Astrocyte of the spinal cord (primary cell): Measurements from ENCODE around the gene ETS2.

Source experiments
- DNase-seq: peaks from one replicate; pipeline ENCODE4 v3.0.0; 2011; ENCODE audit warnings: low read depth, low spot score
- H3K4me3 ChIP-seq: 2 replicates; pipeline ENCODE4 v1.5.1; 2011; ENCODE audit warnings: low read depth, mild to moderate bottlenecking, low read length, moderate library complexity
- in situ Hi-C: cut with HindIII; loops from 2 replicates; pipeline ENCODE4 v1.10.0; 2017; ENCODE audit warnings: low sequenced_read_pairs
- TF ChIP-seq, protein P1 (sequence below): IDR thresholded peaks from 2 replicates; pipeline ENCODE4 v1.5.1; 2012; ENCODE audit warnings: low read depth, mild to moderate bottlenecking, low read length, inconsistent platforms

The ETS2 gene

DNA sequence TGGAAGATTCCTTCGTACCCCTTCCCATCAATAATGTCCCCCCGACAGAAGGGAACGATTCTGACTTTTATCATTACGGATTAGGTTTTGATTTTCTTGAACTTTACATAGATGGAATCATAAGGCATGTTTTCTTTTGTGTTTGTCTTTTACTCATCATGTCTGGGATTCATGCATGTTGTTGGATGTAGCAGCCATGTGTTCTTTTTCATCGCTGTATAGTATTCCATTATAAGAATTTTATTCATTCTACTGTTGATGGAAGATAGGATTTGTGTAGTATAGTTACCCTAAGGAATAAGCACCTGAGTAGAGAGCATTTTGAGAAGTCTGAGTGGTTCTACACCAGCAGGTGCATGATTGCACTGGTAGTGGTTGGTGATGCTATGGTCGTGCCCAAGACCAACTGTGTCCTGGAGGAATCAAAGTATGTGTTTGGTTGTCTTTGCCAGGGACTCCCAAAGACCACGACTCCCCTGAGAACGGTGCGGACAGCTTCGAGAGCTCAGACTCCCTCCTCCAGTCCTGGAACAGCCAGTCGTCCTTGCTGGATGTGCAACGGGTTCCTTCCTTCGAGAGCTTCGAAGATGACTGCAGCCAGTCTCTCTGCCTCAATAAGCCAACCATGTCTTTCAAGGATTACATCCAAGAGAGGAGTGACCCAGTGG lies 13.5 kb downstream of the ETS2 start:
- no peak for DNase-seq
- in situ Hi-C loops, result loop anchor here (25.0 kb wide), 1 partner anchor 118 kb away; no protein-coding TSS in a partner anchor
- no peak overlapping the region for H3K4me3 ChIP-seq
- TF ChIP-seq, protein P1, sequence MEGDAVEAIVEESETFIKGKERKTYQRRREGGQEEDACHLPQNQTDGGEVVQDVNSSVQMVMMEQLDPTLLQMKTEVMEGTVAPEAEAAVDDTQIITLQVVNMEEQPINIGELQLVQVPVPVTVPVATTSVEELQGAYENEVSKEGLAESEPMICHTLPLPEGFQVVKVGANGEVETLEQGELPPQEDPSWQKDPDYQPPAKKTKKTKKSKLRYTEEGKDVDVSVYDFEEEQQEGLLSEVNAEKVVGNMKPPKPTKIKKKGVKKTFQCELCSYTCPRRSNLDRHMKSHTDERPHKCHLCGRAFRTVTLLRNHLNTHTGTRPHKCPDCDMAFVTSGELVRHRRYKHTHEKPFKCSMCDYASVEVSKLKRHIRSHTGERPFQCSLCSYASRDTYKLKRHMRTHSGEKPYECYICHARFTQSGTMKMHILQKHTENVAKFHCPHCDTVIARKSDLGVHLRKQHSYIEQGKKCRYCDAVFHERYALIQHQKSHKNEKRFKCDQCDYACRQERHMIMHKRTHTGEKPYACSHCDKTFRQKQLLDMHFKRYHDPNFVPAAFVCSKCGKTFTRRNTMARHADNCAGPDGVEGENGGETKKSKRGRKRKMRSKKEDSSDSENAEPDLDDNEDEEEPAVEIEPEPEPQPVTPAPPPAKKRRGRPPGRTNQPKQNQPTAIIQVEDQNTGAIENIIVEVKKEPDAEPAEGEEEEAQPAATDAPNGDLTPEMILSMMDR, result no peak

DNA sequence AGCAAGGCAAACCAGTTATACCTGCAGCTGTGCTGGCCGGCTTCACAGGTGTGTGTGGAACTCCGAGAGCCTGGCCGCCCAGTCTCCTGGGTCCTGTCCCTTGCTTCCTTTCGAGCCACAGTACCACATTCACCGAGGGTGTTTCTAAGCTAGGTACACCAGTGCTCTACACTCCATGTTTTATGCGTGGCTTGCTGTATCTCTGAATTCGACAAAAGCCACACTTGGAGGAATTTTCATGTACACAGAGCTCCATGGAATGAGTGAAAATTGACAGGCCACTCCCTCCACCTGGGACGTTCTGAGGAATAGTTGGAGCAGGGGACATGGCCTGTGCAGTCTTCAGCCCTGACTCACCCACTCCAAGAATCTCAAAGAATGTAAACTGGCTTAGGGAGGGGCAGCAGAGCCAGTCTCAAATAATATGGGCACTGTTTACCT lies 14.0 kb downstream of the ETS2 start:
- no peak overlapping the region for H3K4me3 ChIP-seq
- TF ChIP-seq, protein P1, result no peak
- peak; percentile 61 for DNase-seq
- in situ Hi-C loops, result loop anchor here (25.0 kb wide), 1 partner anchor 118 kb away; no protein-coding TSS in a partner anchor

DNA sequence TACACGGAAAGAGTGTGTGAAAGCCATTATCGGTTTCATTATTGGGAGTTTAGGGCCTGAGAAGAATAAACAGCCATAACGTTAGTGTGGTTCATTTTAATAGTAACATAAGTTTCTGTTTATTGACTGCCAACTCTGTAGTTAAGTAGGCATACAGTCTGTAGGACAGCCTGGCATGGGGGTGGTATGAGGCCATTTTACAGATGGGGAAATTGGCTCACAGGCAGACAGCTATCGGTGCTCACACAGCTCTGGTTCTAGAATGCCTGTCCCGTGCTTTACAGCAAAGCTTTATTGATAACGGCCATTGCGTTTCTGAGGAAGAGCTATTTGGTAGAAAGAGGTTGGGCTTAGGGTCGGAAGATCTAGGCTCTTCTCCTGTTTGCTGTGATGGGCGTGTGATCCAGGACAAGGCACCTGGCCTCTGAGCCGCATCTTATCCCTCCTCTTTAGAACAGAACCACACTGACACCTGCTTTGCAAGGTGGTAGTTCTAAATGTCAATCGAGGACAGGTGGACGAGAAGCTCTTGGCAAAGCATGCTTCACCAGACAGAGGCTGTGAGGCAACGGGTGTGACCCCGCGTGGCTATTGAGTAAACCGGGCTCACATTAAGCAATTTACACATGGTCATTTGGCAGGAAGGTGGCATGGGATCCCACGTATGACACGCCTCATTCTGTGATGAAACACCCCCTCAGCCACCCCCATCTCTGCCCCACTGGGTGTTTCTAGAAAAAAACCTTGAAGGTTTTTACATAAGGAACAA lies 14.9 kb downstream of the ETS2 start:
- TF ChIP-seq, protein P1, result no peak
- H3K4me3 ChIP-seq, result no peak overlapping the region
- no peak for DNase-seq
- in situ Hi-C loops, result loop anchor here (25.0 kb wide), 1 partner anchor 117 kb away; no protein-coding TSS in a partner anchor

DNA sequence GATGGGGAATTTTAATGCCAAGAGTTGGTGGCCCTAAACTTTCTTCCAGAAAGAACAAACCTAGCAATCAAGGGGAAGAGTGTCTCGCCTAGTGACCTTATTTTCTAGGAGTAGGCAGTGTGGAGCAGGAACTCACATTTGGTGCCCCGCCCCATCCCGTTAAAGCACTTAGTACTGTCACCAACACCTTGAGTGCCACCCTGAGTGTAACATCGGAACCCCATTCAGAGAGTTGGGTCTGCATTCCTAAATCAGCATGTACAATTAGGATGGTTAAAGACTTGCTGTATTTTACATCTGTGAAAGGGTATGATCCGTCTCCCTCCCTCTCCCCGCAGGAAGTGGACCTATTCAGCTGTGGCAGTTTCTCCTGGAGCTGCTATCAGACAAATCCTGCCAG lies 15.5 kb downstream of the ETS2 start:
- DNase-seq, result no peak
- no peak overlapping the region for H3K4me3 ChIP-seq
- in situ Hi-C loops, result loop anchor here (25.0 kb wide), 1 partner anchor 116 kb away; no protein-coding TSS in a partner anchor
- TF ChIP-seq, protein P1, result no peak

DNA sequence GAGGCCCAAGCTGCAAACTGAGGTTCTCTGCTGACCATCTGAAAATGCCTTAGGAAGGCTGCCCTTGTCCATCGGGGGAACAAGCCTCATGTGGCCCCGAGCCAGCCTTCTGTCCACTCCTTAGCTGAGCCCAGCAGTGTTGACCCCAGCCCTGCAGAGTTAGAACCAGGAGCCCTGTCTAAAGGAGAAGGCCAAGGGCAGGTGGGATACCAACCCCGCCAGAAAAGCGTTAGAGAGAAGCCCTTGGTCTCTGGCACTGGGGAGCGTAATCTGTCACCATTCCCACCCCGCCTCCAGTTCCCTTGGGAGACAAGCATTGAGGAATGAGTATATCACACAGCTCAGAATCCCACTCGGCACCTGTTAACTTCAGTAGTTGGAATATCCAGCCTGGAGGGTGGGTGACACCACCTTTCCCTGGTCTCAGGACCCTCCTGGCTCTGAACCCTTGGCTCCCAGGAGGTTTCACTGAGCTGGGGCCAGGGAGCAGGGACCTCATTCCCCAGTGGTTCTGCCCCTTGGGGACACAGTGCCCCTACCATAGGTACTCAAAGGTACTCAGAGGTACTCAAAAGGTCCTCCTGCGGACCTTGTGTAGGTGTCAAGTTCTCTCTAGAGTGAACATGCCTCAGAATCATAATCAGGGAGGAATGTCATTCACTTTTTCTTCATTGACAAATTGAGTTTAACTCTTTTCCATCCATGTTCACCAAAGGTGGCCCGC lies 16.4 kb downstream of the ETS2 start:
- TF ChIP-seq, protein P1, result no peak
- in situ Hi-C loops, result loop anchor here (25.0 kb wide), 1 partner anchor 115 kb away; no protein-coding TSS in a partner anchor
- no peak overlapping the region for H3K4me3 ChIP-seq
- DNase-seq, result no peak

DNA sequence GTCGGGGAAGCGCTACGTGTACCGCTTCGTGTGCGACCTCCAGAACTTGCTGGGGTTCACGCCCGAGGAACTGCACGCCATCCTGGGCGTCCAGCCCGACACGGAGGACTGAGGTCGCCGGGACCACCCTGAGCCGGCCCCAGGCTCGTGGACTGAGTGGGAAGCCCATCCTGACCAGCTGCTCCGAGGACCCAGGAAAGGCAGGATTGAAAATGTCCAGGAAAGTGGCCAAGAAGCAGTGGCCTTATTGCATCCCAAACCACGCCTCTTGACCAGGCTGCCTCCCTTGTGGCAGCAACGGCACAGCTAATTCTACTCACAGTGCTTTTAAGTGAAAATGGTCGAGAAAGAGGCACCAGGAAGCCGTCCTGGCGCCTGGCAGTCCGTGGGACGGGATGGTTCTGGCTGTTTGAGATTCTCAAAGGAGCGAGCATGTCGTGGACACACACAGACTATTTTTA lies 17.1 kb downstream of the ETS2 start:
- no peak for DNase-seq
- TF ChIP-seq, protein P1, result no peak
- in situ Hi-C loops, result loop anchor here (25.0 kb wide), 1 partner anchor 114 kb away; no protein-coding TSS in a partner anchor
- no peak overlapping the region for H3K4me3 ChIP-seq
